Activated gamma-delta T cell treated with Interleukin-2 at 50 U/mL for 16 hours (primary cell): ENCODE measurements around the gene SPOP.
"Not testable (repeated sequence)": the region's sequence is repeated elsewhere in the genome, so short reads cannot be mapped to it uniquely, and the experiment has no call there.

ENCODE experiments used
- DNase-seq: peaks from one replicate; pipeline ENCODE4 v3.0.0-alpha.2; 2020

Gene SPOP

DNA sequence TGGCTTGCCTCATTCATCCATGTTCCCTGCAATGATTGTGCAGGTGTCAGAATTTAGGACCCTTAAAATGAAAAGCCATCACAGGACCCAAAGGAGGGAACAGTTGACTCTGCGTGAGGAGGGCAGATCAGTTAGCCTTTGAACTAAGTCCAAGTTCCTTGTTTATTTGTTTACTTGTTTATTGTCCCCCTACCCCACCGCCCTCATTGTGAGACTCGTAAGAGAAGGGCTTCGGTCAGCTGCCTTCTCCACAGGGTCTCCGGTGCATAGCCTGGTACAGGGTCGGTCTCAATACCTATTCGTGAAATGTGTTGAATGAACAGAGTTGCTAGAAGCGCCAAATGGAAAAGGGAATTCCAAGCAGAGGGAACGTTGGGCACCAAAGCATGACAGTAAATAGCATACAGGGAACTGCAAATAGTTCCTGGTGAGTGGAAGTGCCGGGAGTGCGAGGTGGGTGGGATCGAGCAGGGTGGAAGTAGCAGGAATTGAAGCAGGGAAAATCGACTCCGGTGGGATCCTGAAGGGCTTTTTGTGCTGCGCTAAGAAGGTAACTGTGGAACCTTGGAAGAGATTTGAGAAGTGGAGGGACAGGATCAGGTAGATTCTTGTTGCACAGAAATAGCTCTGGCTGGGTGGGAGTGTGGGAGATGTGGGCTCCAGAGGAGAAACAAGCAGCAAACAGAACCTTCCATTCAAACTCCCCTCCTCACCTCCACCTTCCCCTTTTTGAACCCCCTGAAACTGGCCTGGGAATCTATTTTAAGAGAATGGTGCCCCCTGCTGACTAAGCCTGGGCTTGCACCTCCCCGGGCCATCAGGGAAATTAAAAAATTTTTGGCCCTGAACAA, 17.2 kb upstream of the SPOP start:
- peak; percentile 75 for DNase-seq

DNA sequence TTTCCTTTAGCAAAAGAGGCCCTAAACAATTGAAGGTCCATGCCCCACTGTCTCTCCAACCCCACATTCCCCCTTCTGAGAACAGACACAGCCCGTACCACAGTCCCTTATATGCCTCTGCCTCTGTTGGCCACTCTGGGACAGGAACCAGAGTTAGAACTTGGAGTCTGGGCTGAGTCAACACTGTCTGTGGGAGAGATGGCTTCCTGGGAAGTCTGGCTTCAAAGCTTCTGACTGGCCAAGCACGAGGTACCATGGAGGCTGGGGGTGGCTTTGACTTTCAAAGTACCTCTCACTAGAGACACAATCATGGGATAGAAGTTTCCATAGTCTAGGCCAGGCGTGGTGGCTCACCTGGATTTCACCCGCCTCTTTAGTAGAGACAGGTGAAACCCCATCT, 14.9 kb upstream of the SPOP start:
- no peak for DNase-seq

DNA sequence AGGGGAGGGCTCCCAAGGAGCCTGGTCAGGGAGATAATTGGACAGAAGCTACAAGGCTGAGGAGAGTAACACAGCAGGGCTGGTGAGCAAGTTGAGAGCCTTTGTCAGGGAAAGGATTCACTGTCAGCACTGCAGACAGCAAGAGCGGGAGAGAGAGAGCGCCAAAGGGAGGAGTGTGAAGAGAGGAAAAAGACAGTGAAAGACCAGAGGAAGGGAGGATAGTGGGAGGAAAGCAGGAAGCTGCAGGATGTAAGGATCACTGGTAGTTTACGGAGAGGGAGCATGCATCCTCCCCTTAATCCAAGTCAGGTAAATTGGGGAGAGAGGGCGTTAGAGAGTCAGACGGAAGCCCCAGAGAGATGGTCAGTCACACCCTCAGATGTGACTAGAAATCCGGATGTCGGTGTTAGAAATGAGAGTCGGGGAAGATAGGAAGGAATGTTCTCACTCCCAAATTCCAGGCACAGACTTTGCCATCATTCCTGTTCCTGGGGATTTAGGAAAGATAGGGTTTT, 13.8 kb upstream of the SPOP start:
- DNase-seq, result no peak

GRCh38 chr17:49691086-49691676, 13.3 kb upstream of the SPOP start:
- no peak for DNase-seq

DNA sequence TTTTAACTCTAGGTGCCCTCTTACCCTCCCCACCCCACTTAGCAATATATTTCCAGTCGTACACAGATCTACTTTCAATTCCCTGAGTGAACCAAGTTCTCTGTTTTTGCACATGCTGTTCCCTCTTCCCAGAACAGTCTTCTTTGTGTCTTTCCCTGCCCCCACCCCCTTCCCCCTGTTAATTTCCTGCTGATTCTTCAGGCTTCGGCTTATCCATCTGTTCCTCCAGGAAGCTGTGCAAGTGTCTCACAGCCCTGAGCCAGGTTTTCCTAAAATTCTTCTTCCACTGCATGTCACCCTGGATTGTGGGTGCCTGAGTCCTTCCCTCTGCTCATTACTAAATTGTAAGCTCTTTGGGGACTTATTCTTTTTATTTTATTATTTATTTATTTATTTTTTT, 12.4 kb upstream of the SPOP start:
- no peak for DNase-seq

DNA sequence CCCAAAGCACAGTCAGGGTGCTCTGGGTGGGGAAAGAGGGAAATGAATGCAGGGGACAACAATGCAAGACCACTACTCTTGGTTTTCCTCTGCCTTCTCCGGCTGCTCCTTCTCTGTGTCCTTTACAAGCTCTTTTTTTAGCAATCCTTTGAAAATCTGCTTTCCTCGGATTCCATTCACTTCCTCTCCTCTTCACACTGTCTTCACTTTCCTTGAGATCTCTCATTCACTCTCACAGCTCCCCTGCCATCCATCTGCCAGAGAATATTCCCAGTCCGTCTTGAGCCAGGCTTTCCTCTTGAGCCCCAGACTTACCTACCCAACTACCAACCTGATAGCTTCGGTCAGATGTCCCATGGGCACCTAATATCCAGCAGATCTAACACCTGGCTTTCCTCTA, 11.0 kb upstream of the SPOP start:
- DNase-seq, result no peak

GRCh38 chr17:49687878-49688491, 10.1 kb upstream of the SPOP start:
- DNase-seq, result no peak

- no peak for DNase-seq
These were observed 3.4 kb upstream of the SPOP start for GRCh38 chr17:49681106-49681979.

DNA sequence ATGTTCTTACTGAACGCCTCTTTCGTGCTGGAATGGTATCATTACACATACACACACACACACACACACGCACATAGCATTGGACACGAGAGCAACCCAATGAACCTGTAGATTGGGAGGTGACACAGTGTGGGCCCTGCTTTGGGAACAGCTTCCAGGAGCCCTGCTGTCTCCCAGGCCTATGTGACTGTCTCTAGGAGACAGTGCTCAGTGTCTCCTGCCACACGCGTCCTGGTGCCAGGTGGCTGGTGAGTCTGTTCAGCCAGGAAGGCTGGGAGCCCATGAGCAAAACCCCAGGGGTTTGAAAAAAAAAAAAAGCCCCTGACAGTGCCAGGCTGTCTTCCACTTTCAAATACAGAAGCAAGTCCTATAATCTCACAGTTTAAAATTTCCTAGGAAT, 2.4 kb upstream of the SPOP start:
- DNase-seq, result no peak

GRCh38 chr17:49677134-49677932, 564 bp downstream of the SPOP start:
- DNase-seq, result peak; percentile 96

- DNase-seq, result peak; percentile 13
These were observed 1.5 kb downstream of the SPOP start for GRCh38 chr17:49676276-49676868.

GRCh38 chr17:49674507-49674906, 3.4 kb downstream of the SPOP start:
- no peak for DNase-seq

GRCh38 chr17:49673679-49674078, 4.2 kb downstream of the SPOP start:
- not testable (repeated sequence) for DNase-seq

DNA sequence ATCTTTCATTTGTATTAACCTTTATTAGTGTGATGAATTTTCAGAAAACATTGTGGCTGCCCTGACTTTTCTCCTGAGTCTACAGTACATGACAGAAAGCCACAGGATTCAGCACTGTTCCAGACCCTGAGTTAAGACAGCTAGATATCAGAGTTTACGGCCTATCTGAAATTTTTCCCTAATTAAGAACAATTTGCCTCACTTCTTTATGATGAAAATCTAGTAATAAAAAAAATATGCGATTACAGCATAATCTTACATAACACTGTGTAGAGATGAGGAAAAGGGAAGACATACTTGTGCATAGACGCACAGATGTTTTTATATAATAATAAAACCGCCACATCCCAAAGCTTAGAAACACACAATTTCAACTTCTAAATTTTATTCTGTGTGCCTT, 7.3 kb downstream of the SPOP start:
- no peak for DNase-seq

DNA sequence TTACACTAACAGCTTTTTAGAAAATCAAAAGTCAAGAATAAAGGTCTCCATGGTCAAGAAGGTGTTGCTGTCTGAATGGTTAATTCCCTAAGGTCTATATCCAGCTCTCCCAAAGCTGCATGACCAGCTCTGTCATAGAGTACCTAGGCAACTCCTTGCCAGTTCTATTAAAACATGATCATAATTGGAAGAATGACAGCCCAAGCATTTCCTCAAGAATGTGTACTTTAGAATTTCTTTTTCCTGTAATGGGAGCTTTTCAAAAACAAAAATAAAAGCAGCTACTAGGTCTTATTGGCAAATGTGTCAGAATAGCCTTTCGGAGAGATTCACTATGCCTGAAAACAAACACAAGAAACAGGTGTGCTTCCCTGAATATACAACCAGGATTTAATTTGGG, 7.9 kb downstream of the SPOP start:
- DNase-seq, result no peak

DNA sequence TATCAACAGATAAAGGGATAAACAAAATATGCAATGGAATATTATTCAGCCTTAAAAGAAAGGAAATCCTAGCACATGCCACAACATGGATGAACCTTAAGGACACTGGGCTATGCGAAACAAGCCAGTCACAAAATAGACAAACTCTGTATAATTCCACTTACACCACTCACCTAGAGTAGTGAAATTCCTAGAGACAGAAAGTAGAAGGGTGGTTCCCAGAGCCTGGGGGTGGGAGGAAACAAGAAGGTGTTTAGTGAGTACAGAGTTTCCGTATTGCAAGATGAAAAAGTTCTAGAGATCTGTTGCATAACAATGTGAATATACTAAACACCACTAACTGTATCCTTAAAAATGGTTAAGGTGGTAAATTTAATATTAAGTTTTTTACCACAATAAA, 10.0 kb downstream of the SPOP start:
- DNase-seq, result no peak

DNA sequence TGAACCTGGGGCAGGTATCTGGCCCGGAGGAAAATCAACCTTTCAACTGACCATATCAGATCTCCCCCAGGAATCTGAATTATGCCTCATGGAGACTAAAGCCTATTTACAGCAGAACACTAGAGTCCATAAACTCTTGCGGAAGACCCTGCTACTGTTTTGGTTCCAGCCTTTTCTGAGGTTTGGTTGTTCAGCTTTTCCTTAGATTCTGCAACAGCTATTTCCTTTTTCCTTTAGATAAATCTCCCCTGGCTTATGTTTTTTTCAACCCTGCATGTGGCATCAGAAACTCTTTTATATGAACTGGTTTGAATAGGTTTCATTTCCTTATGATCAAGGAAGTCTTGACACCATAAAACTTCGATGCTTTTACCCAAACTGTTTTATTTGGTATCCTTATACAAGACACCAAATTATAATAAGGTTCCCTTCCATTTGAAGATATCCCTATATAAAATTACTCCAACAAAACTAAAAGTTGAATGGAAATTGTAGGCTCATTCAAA, 13.1 kb downstream of the SPOP start:
- no peak for DNase-seq

DNA sequence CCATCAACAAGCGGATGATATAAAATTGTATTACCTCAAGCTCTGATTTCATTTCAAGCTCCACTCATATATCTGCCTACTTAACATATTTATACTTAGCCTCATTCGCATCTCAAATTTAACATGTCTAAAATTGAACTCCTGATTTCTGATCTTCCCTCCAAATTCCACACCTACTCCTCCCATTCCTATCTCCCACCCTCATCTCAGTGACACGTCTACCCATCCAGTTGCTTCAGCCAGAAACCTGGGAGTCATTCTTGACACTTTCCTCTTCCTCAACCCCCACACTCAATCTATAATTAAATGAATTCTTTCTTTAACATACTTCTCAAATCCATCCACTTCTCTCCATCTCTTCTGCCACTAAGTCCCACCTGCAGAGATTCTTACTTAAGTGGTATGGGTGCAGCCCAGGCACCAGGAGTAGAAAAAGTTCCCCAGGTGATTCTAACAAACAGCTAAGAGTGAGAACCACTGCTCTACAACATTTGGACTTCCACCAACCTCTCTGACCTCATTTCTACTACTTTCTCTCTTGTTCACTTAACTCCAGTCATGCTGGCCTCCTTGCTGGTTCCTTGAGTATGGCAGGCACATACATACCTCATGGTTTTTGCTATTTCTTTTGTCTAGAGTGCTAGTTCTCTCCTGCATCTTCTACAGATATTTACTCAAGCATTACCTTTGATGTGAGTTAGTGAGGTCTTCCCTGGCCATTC, 18.1 kb downstream of the SPOP start:
- no peak for DNase-seq

DNA sequence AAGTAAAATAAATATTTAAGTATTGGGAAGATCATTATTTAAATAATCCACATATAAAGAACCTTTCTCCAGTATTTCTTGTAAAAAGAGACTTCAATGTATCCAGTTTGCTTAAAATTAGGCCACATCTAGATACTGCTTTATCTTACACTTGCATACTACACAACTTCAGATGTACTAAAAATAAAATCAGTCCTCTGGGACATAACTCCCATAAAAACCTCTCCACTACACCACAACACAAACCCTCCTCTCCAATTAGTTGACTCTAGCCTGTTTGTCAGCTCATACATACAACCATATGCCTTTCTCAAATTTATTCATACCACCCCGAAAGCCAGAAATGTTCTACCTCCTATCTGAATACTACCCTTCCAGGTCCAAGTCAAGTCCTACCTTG, 21.6 kb downstream of the SPOP start:
- no peak for DNase-seq

DNA sequence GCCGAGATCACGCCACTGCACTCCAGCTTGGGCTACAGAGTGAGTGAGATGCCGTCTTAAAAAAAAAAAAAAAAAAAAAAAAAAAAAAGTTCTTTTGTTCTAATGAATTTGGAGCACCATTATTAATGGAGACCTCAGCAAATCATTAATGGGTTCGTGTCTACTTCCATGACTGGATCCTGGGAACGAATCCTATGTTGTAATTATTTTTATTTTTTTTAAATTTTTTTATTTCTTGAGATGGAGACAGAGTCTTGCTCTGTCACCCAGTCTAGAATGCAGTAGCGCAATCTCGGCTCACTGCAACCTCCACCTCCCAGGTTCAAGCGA, 30.7 kb downstream of the SPOP start:
- no peak for DNase-seq
